HG02884 (cell line): ENCODE data around the gene EPHB4.

Experiments
- ATAC-seq: cut with Tn5 transposase; IDR thresholded peaks from one replicate; pipeline ENCODE4 v1.9.1; 2021; ENCODE audit warnings: mild to moderate bottlenecking, moderate library complexity; ENCODE audit not compliant: unreplicated experiment

Gene EPHB4

GRCh38 chr7:100827330-100828226, at the start of gene EPHB4:
TSS of gene EPHB4 (minus strand) at chr7:100827523. CDS start at chr7:100827030, 493 bp downstream.
- no peak for ATAC-seq

GRCh38 chr7:100875356-100875751, 48.0 kb upstream of the EPHB4 start:
- ATAC-seq: peak; percentile 20

- ATAC-seq: peak; percentile 83
Observed at GRCh38 chr7:100874577-100875355, 47.4 kb upstream of the EPHB4 start, which contains the start of gene SRRT. TSS of gene SRRT (plus strand) at chr7:100875103. CDS start at chr7:100875591, 488 bp downstream.

GRCh38 chr7:100874300-100874576, 46.9 kb upstream of the EPHB4 start:
- ATAC-seq: no peak

- ATAC-seq: no peak
Observed at GRCh38 chr7:100873599-100874299, 46.4 kb upstream of the EPHB4 start.

- no peak for ATAC-seq
Observed at GRCh38 chr7:100867776-100868485, 40.6 kb upstream of the EPHB4 start.

GRCh38 chr7:100867040-100867775, 39.9 kb upstream of the EPHB4 start, which contains the start of gene TRIP6:
TSS of gene TRIP6 (plus strand) at chr7:100867387. CDS start at chr7:100867498, 111 bp downstream.
- peak; percentile 48 for ATAC-seq

GRCh38 chr7:100866729-100867039, 39.4 kb upstream of the EPHB4 start:
- no peak for ATAC-seq

- ATAC-seq: no peak
Observed at GRCh38 chr7:100865938-100866728, 38.8 kb upstream of the EPHB4 start.

GRCh38 chr7:100865372-100865911, 38.1 kb upstream of the EPHB4 start:
- ATAC-seq: no peak

- ATAC-seq: no peak
Observed at GRCh38 chr7:100864263-100864845, 37.0 kb upstream of the EPHB4 start.

GRCh38 chr7:100863406-100863950, 36.2 kb upstream of the EPHB4 start:
- no peak for ATAC-seq

- no peak for ATAC-seq
Observed at GRCh38 chr7:100861616-100861985, 34.3 kb upstream of the EPHB4 start.

- no peak for ATAC-seq
Observed at GRCh38 chr7:100860702-100861615, 33.6 kb upstream of the EPHB4 start.

GRCh38 chr7:100859856-100860255, 32.5 kb upstream of the EPHB4 start:
- no peak for ATAC-seq

GRCh38 chr7:100856871-100857282, 29.6 kb upstream of the EPHB4 start:
- no peak for ATAC-seq

GRCh38 chr7:100855515-100855914, 28.2 kb upstream of the EPHB4 start:
- no peak for ATAC-seq
